HG03196 (cell line): ENCODE data around the gene CHP2.
"Not testable (repeated sequence)": the region's sequence is repeated elsewhere in the genome, so short reads cannot be mapped to it uniquely, and the experiment has no call there.

ENCODE experiments used
- ATAC-seq: cut with Tn5 transposase; IDR thresholded peaks from one replicate; pipeline ENCODE4 v1.9.1; 2021; ENCODE audit not compliant: unreplicated experiment

Gene CHP2

DNA sequence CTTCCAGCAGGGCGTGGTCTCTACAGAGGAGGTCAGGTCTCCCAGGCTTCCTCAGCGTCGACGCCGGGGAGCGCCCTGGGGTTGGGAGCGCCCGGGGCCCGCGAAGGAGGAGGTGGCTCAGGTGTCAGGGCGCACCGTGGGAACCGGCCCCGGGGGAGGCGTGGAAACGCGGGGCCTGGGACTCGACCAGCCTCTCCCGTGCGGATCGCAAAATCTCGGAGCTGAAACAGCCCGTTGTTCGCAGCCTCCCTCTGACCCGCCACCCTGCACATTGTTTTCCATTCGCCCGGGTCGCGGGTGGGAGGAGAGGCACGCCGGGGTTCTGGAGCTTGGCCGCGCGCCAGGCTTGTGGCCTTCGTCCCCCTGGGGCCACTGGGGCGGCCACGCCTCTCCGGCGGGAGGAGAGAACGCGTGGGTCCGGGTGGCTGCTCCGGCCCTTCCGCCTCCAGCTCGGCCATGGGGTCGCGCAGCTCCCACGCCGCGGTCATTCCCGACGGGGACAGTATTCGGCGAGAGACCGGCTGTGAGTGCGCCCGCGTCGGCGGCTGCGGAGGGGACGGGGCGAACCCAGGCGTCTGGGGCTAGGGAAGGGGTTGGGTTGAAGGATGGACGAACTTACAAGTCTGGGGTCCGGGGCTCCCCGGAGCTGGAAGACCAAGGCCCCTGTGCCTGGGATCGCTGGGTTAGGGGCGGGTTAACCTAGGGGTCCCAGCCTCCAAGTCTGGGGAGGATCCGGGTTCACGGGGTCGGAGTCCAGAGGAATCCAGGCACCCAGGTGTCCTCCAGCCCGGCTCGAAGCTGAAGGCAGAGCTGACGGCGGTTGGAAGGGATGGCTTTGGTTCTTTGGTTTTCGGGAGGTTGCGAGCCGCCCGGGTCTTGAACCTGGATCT lies at the start of gene CHP2:
Gene CHP2 (plus strand): TSS at position 433 of the 890 bp plus-strand sequence. CDS start 24 bp downstream, at position 457.
- ATAC-seq, result no peak

- no peak for ATAC-seq
These were observed 49.3 kb upstream of the CHP2 start for GRCh38 chr16:23705517-23705902.

GRCh38 chr16:23706439-23706838 lies 48.4 kb upstream of the CHP2 start:
- no peak for ATAC-seq

- ATAC-seq, result no peak
These were observed 45.3 kb upstream of the CHP2 start for GRCh38 chr16:23709536-23709935.

- ATAC-seq, result no peak
These were observed 44.8 kb upstream of the CHP2 start for GRCh38 chr16:23710008-23710407.

DNA sequence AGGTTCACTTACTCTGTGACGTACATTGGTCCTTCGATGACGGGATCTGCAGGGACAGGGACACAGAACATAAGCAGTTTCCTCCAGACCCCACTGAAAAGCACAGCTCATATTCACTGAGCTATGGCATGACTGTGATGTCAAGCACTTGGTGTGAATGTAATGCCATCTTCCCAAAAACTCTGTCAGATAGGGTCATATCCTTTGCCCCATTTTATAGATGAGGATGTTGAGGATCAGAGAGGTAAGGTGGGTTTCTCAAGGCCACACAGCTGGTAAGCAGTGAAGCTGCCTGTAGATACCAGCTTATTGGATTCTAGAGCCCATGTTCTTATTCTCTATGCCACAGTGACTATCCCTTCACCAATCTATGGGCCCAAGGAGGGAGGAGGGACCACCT lies 44.3 kb upstream of the CHP2 start:
- no peak for ATAC-seq

DNA sequence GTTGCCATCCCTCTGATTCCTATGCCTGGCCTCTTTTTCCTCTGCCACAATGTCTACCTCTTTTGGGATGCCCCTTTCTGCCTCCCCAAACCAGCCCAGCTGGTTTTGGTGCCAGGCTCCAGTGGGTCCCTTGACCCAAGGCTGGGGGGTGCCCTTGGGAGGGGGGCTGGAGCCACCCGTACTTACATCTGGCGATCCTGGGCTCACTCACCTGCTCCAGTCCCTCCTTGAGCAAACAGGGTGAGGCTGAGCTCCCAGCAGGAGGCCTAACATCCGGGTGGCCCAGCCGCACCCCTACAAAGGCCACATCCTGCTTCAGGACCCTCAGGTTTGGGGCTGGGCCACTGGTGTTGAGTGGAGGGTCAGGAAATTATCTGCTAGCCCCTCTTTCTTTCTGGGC lies 43.0 kb upstream of the CHP2 start:
- no peak for ATAC-seq

- ATAC-seq, result no peak
These were observed 41.9 kb upstream of the CHP2 start, which contains the start of gene ERN2 for GRCh38 chr16:23712976-23713375. TSS of gene ERN2 (minus strand) at chr16:23713222. CDS start at chr16:23713187, 35 bp downstream.

- no peak for ATAC-seq
These were observed 38.3 kb upstream of the CHP2 start for GRCh38 chr16:23716484-23716883.

- not testable (repeated sequence) for ATAC-seq
These were observed 32.1 kb upstream of the CHP2 start for GRCh38 chr16:23722613-23723240.

GRCh38 chr16:23724096-23724784 lies 30.6 kb upstream of the CHP2 start:
- no peak for ATAC-seq

GRCh38 chr16:23724785-23725131 lies 30.1 kb upstream of the CHP2 start:
- no peak for ATAC-seq

GRCh38 chr16:23726710-23727109 lies 28.1 kb upstream of the CHP2 start:
- no peak for ATAC-seq

GRCh38 chr16:23728112-23728477 lies 26.7 kb upstream of the CHP2 start:
- ATAC-seq, result no peak

GRCh38 chr16:23729503-23730424 lies 25.1 kb upstream of the CHP2 start:
- ATAC-seq, result no peak

- no peak for ATAC-seq
These were observed 20.5 kb upstream of the CHP2 start for GRCh38 chr16:23734176-23734893.

GRCh38 chr16:23737423-23738028 lies 17.3 kb upstream of the CHP2 start:
- not testable (repeated sequence) for ATAC-seq

DNA sequence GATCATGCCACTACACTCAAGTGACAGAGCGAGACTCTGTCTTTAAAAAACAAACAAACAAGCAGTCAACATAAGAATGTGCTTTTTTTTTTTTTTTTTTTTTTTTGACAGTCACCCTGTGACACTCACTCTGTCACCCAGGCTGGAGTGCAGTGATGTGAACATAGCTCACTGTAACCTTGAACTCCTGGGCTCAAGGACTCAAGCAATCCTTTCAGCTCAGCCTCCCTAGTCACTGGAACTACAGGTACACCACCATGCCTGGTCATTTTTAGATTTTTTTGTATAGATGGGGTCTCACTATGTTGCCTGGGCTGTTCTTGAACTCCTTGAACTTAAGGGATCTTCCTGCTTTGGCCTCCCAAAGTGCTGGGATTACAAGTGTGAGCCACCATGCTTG lies 15.3 kb upstream of the CHP2 start:
- ATAC-seq, result no peak

- ATAC-seq, result no peak
These were observed 13.0 kb upstream of the CHP2 start for GRCh38 chr16:23741675-23742303.
